GM12878 (cell line): Measurements from ENCODE around the gene CCDC97. TPM values are rescaled to one million over a fixed set of nuclear protein-coding genes. Genes with fewer than 3 reads are reported as not detected.

Experiments
- ATAC-seq: fragments of 200-7000 bp; cut with Tn5 transposase; 3 replicates; pipeline ENCODE4 v1.9.1; 2020; ENCODE audit warnings: mild to moderate bottlenecking, moderate library complexity
- BruUV-seq: library from RNA; stranded (reverse); fragments of 400-500 nt; replicated peaks from 2 replicates; lab custom pipeline; 2021; lab: Mats Ljungman, UMichigan
- CTCF ChIA-PET: fragments of 300-600 bp; sonication (Branson Sonifier 250); formaldehyde crosslinking; extraction: SDS; loops from one replicate; lab custom pipeline; 2021; ENCODE audit warnings: inconsistent platforms; lab: Yijun Ruan, JAX
- POLR2A ChIA-PET: fragments of 350-600 bp; formaldehyde crosslinking; extraction: SDS; loops from one replicate; lab custom pipeline; 2021; ENCODE audit warnings: inconsistent platforms; lab: Charles Lee
- RAD21 ChIA-PET: fragments of 300-600 bp; sonication (Branson Sonifier 250); formaldehyde crosslinking; loops from one replicate; lab custom pipeline; 2023; ENCODE audit warnings: antibody characterized with exemption; ENCODE audit not compliant: unreplicated experiment; lab: Charles Lee
- SMC1A ChIA-PET: fragments of 300-600 bp; sonication (Branson Sonifier 250); formaldehyde crosslinking; loops from one replicate; lab custom pipeline; 2023; ENCODE audit not compliant: unreplicated experiment, uncharacterized antibody; lab: Charles Lee
- DNase-seq: peaks from one replicate; pipeline ENCODE4 v3.0.0-alpha.2; 2011; ENCODE audit warnings: low read depth, low spot score
- FAIRE-seq: peaks from 3 replicates; lab custom pipeline; 2011; peaks lifted over from hg19 to GRCh38; lab: Jason Lieb, UNC
- H2AFZ ChIP-seq: 2 replicates; pipeline ENCODE4 v1.6.0; 2011; ENCODE audit warnings: low read depth, low read length, control low read depth; ENCODE audit not compliant: control insufficient read depth
- H3K27ac ChIP-seq: 2 replicates; pipeline ENCODE4 v1.5.1; 2011; ENCODE audit warnings: control low read depth; ENCODE audit not compliant: control insufficient read depth, insufficient read depth
- H3K27me3 ChIP-seq, 2 experiments: replicated peaks in 1 of 2; 2 replicates each; pipeline versions ENCODE4 v1.6.0 to v1.6.1; 2011; ENCODE audit warnings: low read length in 1 of 2; ENCODE audit not compliant: control insufficient read depth in 2 of 2, insufficient read depth in 2 of 2
- H3K36me3 ChIP-seq, 2 experiments: 2 replicates each; pipeline ENCODE4 v1.5.1; 2011; ENCODE audit warnings: low read length in 1 of 2; ENCODE audit not compliant: control insufficient read depth in 2 of 2, insufficient read depth in 2 of 2
- H3K4me1 ChIP-seq: 2 replicates; pipeline ENCODE4 v1.6.1; 2011; ENCODE audit warnings: mild to moderate bottlenecking, low read length, moderate library complexity, mixed read lengths; ENCODE audit not compliant: control insufficient read depth, insufficient read depth
- H3K4me2 ChIP-seq: 2 replicates; pipeline ENCODE4 v1.6.0; 2011; ENCODE audit warnings: control low read depth; ENCODE audit not compliant: control insufficient read depth, insufficient read depth
- H3K4me3 ChIP-seq: fragments of 200-600 bp; sonication (generic); 2 replicates; pipeline ENCODE4 v1.5.1; 2016
- H3K79me2 ChIP-seq: 2 replicates; pipeline ENCODE4 v1.6.0; 2011; ENCODE audit warnings: low read length; ENCODE audit not compliant: control insufficient read depth, insufficient read depth
- H3K9ac ChIP-seq: 2 replicates; pipeline ENCODE4 v1.8.0; 2011; ENCODE audit warnings: low read length, control low read depth, mixed read lengths; ENCODE audit not compliant: control insufficient read depth, insufficient read depth
- H3K9me3 ChIP-seq: replicated peaks from 3 replicates; pipeline ENCODE4 v1.5.1; 2011; ENCODE audit warnings: mild to moderate bottlenecking, low read length; ENCODE audit not compliant: control insufficient read depth, insufficient read depth
- H4K20me1 ChIP-seq: 2 replicates; pipeline ENCODE4 v1.6.0; 2011; ENCODE audit not compliant: control insufficient read depth, insufficient read depth
- BHLHE40 ChIP-seq, 2 experiments: fragments of 450-650 bp in 1 of 2; IDR thresholded peaks; 2 replicates each; pipeline ENCODE4 v1.6.1; 2011 to 2017; ENCODE audit warnings: low read depth in 2 of 2, borderline replicate concordance in 1 of 2, improper control_type of control experiment in 1 of 2, low read length in 1 of 2, mild to moderate bottlenecking in 1 of 2
- CHD4 ChIP-seq: fragments of 200-600 bp; sonication (generic); IDR thresholded peaks from 2 replicates; pipeline ENCODE4 v1.6.1; 2016; ENCODE audit warnings: mild to moderate bottlenecking
- FOXM1 ChIP-seq: IDR thresholded peaks from 2 replicates; pipeline ENCODE4 v1.6.1; 2012; ENCODE audit warnings: low read depth, mild to moderate bottlenecking, inconsistent platforms, low read length, moderate library complexity
- HDGF ChIP-seq: fragments of 450-650 bp; IDR thresholded peaks from 2 replicates; pipeline ENCODE4 v1.6.1; 2016; ENCODE audit warnings: antibody characterized with exemption
- HSF1 ChIP-seq: fragments of 150-350 bp; IDR thresholded peaks from 2 replicates; pipeline ENCODE4 v1.6.1; 2014; ENCODE audit warnings: mild to moderate bottlenecking, low read depth, low read length
- IRF4 ChIP-seq: IDR thresholded peaks from 2 replicates; pipeline ENCODE4 v1.6.1; 2011; ENCODE audit warnings: low read depth, low read length
- NR2C1 ChIP-seq: fragments of 450-650 bp; IDR thresholded peaks from 2 replicates; pipeline ENCODE4 v1.6.1; 2017; ENCODE audit warnings: antibody characterized with exemption, mild to moderate bottlenecking, moderate library complexity
- RAD21 ChIP-seq: IDR thresholded peaks from 2 replicates; pipeline ENCODE4 v1.6.1; 2011; ENCODE audit warnings: mild to moderate bottlenecking, low read depth, low read length, moderate library complexity; ENCODE audit not compliant: insufficient read depth
- RFX5 ChIP-seq: IDR thresholded peaks from 2 replicates; pipeline ENCODE4 v1.6.1; 2011; ENCODE audit warnings: low read depth, low read length, improper control_type of control experiment
- SUPT20H ChIP-seq: IDR thresholded peaks from 2 replicates; pipeline ENCODE4 v1.6.1; 2011; ENCODE audit warnings: low read depth, mild to moderate bottlenecking, low read length, moderate library complexity, borderline replicate concordance; ENCODE audit not compliant: control insufficient read depth
- TAF1 ChIP-seq: IDR thresholded peaks from 2 replicates; pipeline ENCODE4 v1.6.1; 2011; ENCODE audit warnings: mild to moderate bottlenecking, low read depth, low read length, borderline replicate concordance
- TBL1XR1 ChIP-seq: IDR thresholded peaks from 2 replicates; pipeline ENCODE4 v1.6.1; 2012; ENCODE audit warnings: low read depth, low read length, improper control_type of control experiment
- TCF12 ChIP-seq: IDR thresholded peaks from 2 replicates; pipeline ENCODE4 v1.6.1; 2011; ENCODE audit warnings: low read depth, mild to moderate bottlenecking, low read length
- ZBTB33 ChIP-seq: fragments of 450-650 bp; IDR thresholded peaks from 2 replicates; pipeline ENCODE4 v1.6.1; 2017; ENCODE audit warnings: mild to moderate bottlenecking
- ZNF384 ChIP-seq: IDR thresholded peaks from 2 replicates; pipeline ENCODE4 v1.6.1; 2012; ENCODE audit warnings: low read depth, mild to moderate bottlenecking, low read length, improper control_type of control experiment, borderline replicate concordance
- WGBS: methylation state at CpG from one replicate; pipeline ENCODE4 v1.1.6; 2016; ENCODE audit warnings: low lambda C conversion rate; ENCODE audit not compliant: insufficient replicate concordance, insufficient coverage; ENCODE audit errors: missing lambda C conversion rate; 5-methylcytosine and 5-hydroxymethylcytosine counted together
- in situ Hi-C: fragments of 300-500 bp; cut with MboI; formaldehyde crosslinking; loops from 9 replicates; pipeline ENCODE4 v1.14.3; 2018; ENCODE audit warnings: mixed read lengths
- intact Hi-C: fragments of 100-400 bp; cut with micrococcal nuclease; formaldehyde crosslinking; loops from one replicate; pipeline ENCODE4 v1.14.2; 2022; ENCODE audit not compliant: unreplicated experiment
- polyA plus RNA-seq, 11 experiments: library from polyadenylated mRNA; depleted of rRNA in 4 of 11; unstranded in 6 of 11; stranded (reverse) in 5 of 11; fragments of >200 nt; fragmentation: Nextera tagmentation in 4 of 11; fragmentation: Illumina TruSeq in 1 of 11; extraction: Ambion mirVana in 4 of 11; extraction: Trizol in 1 of 11; gene quantifications; 1 replicate in 1 of 11; 2 replicates in 10 of 11; pipeline versions ENCODE4 v1.2.1 to v1.2.3, GENCODE V29; 2011 to 2016; ENCODE audit warnings: inconsistent platforms in 2 of 11, missing spikeins in 2 of 11, low read depth in 1 of 11
- total RNA-seq, 4 experiments: library from RNA; depleted of rRNA in 3 of 4; stranded (reverse); fragments of >200 nt in 3 of 4; fragmentation: Illumina TruSeq in 1 of 4; extraction: Trizol in 1 of 4; gene quantifications; 2 replicates each; pipeline versions ENCODE4 v1.2.1 to v1.2.3, GENCODE V29; 2013 to 2021
- TF ChIP-seq, protein P1 (sequence below): IDR thresholded peaks from 2 replicates; pipeline ENCODE4 v1.6.1; 2012; ENCODE audit warnings: low read depth, low read length, improper control_type of control experiment

The CCDC97 gene
- total and polyA plus RNA-seq, 10 of the 15 experiments (the other 5 are each of a cell fraction or from before 2014, with no cell fraction given): 1.8 to 34.1 (median 18.8) TPM

GRCh38 chr19:41300555-41300954 is 9.4 kb upstream of the CCDC97 start:
- H3K36me3 ChIP-seq: peaks cover 50 to 58% of the 10 kb centered on the region in 2 experiments
- no peak overlapping the region for H2AFZ ChIP-seq
- FAIRE-seq (no peak), ATAC-seq (no peak), DNase-seq (no peak)
- H3K27ac ChIP-seq: no peak overlapping the region; the same call in 1 of the 2 replicates
- ChIA-PET CTCF (interaction anchor here (0.6 to 1.0 kb wide), 3 partner anchors 8 to 38 kb away, joined by 3 read pairs; partner anchors contain the start of gene HNRNPUL1), SMC1A (interaction anchor here (1.4 to 1.6 kb wide), 3 partner anchors 9 to 51 kb away, joined by 3 to 10 read pairs (median 5); partner anchors contain the start of genes CCDC97 and HNRNPUL1), RAD21 (interaction anchor here (0.6 to 3.6 kb wide), 3 partner anchors 8 to 37 kb away, joined by 3 to 28 read pairs (median 5); partner anchors contain the start of gene HNRNPUL1), POLR2A (interaction anchor here (1.2 to 3.2 kb wide), 3 partner anchors 37 to 139 kb away, joined by 3 to 11 read pairs (median 4); partner anchors contain the start of gene HNRNPUL1)
- TF ChIP-seq IRF4 (no peak), FOXM1 (no peak), RFX5 (no peak), RAD21 (no peak), HDGF (no peak), HSF1 (no peak), TCF12 (no peak), TAF1 (no peak), TBL1XR1 (no peak), ZBTB33 (no peak), BHLHE40 (IDR thresholded peaks at IDR 0.05; ENCODE audit: borderline replicate concordance in 1 of 2, low read depth in 2 of 2, low read length in 1 of 2) (no peak), ZNF384 (no peak), CHD4 (no peak), NR2C1 (no peak), SUPT20H (no peak)
- TF ChIP-seq, protein P1, sequence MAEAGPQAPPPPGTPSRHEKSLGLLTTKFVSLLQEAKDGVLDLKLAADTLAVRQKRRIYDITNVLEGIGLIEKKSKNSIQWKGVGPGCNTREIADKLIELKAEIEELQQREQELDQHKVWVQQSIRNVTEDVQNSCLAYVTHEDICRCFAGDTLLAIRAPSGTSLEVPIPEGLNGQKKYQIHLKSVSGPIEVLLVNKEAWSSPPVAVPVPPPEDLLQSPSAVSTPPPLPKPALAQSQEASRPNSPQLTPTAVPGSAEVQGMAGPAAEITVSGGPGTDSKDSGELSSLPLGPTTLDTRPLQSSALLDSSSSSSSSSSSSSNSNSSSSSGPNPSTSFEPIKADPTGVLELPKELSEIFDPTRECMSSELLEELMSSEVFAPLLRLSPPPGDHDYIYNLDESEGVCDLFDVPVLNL: no peak
- 88% methylated on average over 6 of the region's 6 CpGs for WGBS
- H3K9ac ChIP-seq: no peak overlapping the region
- peaks cover 58% of the 10 kb centered on the region for H3K4me1 ChIP-seq
- H3K79me2 ChIP-seq: peaks cover 10% of the 10 kb centered on the region
- in situ Hi-C loops (no loop called here), intact Hi-C loops (no loop called here)
- H3K9me3 ChIP-seq: no peaks in the 10 kb centered on the region
- no TSS peak for BruUV-seq
- no peak overlapping the region for H3K4me2 ChIP-seq
- no peaks in the 10 kb centered on the region for H4K20me1 ChIP-seq
- no peaks in the 10 kb centered on the region for H3K27me3 ChIP-seq
- H3K4me3 ChIP-seq: no peak overlapping the region
